RWPE2 (cell line): ENCODE measurements around the gene UMODL1.

Source experiments
- ATAC-seq: fragments of 200-7000 bp; cut with Tn5 transposase; 3 replicates; pipeline ENCODE4 v1.9.1; 2021; ENCODE audit warnings: low read depth
- DNase-seq: peaks from one replicate; pipeline ENCODE4 v3.0.0-alpha.2; 2020; ENCODE audit warnings: low spot score
- H3K27ac ChIP-seq: fragments of 450-650 bp; 2 replicates; pipeline ENCODE4 v1.5.1; 2017; ENCODE audit warnings: mild to moderate bottlenecking; ENCODE audit not compliant: poor library complexity, severe bottlenecking
- H3K27me3 ChIP-seq: fragments of 250-450 bp; sonication (Bioruptor Pico); 2 replicates; pipeline ENCODE4 v1.5.1; 2021; ENCODE audit warnings: mild to moderate bottlenecking, moderate library complexity; ENCODE audit not compliant: insufficient read depth, poor library complexity, severe bottlenecking
- H3K36me3 ChIP-seq: fragments of 250-450 bp; sonication (Bioruptor Pico); 2 replicates; pipeline ENCODE4 v1.5.1; 2020; ENCODE audit warnings: low read depth, mild to moderate bottlenecking, moderate library complexity
- H3K4me1 ChIP-seq: fragments of 250-450 bp; sonication (Bioruptor Pico); 2 replicates; pipeline ENCODE4 v1.5.1; 2021; ENCODE audit warnings: mild to moderate bottlenecking, moderate library complexity; ENCODE audit not compliant: insufficient read depth, poor library complexity, severe bottlenecking
- H3K4me3 ChIP-seq: fragments of 250-450 bp; sonication (Bioruptor Pico); 2 replicates; pipeline ENCODE4 v1.5.1; 2021; ENCODE audit warnings: mild to moderate bottlenecking, moderate library complexity; ENCODE audit not compliant: severe bottlenecking
- H3K9me3 ChIP-seq: fragments of 250-450 bp; sonication (Bioruptor Pico); 2 replicates; pipeline ENCODE4 v1.5.1; 2021; ENCODE audit warnings: mild to moderate bottlenecking, moderate library complexity; ENCODE audit not compliant: severe bottlenecking
- CTCF ChIP-seq: fragments of 450-650 bp; IDR thresholded peaks from one replicate; pipeline ENCODE4 v1.5.1; 2017; ENCODE audit warnings: mild to moderate bottlenecking, moderate library complexity; ENCODE audit not compliant: poor library complexity, severe bottlenecking

UMODL1 gene

DNA sequence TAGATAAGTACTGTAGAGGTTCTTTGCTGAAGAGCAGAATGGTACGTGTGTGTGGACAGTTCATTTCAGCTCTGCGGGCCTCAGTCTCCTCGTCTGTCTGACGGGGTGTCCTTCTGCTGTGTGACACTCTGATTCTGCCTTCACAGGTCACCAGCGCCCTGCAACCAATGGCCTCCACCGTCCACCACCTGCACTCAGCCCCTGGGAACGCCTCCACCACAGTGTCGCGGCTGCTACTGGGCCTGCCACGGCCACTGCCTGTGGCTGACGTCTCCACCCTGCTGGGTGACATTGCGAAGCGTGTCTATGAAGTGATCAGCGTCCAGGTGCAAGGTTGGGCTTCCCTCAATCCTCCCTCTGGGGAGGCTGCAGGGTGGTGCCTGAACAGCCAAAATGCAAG is 17.0 kb downstream of the UMODL1 start:
- H3K27me3 ChIP-seq = no peaks in the 10 kb centered on the region
- no peak for ATAC-seq
- no peak overlapping the region for H3K27ac ChIP-seq
- DNase-seq = peak; percentile 38
- no peak overlapping the region for H3K4me3 ChIP-seq
- H3K4me1 ChIP-seq = no peaks in the 10 kb centered on the region
- H3K36me3 ChIP-seq = no peaks in the 10 kb centered on the region
- H3K9me3 ChIP-seq = no peaks in the 10 kb centered on the region
- no peak for TF ChIP-seq CTCF

DNA sequence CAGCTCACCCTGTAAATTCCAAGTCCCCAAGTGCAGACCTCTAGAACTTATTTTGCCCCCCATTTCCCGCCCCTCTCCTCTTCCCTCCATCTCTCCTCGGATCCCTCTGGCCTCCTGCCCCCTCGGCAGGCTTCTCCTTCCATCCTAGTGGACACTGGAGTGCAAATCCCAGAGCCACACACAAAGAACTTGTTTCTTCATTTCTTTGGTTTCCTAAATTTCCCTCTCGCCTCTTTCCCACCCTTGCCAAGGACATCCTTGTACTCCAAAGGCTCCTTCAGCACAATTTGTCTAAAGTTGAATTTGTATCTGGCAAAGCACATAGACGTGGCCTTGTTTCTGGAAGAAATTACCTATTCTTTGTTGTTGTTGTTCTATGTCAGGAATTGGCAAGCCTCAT is 17.5 kb downstream of the UMODL1 start:
- TF ChIP-seq CTCF = no peak

DNA sequence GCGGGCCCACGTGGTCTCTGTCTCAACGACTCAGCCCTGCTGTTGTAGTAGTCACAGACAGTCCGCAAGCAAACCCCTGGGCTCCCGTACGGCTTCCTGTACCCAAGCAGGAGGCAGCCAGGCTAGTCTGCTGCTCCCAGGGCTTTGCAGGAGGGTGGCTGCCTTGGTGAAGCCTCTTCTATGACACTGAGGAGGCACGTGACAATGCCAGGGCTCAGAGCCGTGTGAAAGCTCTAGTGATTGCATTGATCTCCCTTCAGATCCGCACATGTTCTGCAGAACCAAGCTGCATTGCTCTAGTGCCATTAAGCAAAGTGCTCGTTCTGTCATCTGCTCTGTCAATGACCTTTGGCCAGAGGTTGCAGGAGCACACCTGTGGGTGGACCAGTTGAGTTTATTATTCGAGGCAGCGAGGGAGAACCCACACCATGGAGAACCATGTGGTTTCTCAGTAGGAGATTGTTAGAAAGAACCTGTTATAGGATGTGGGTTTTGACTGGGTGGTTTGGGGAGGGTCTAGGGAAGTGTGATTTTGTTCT is 18.0 kb downstream of the UMODL1 start:
- Histone ChIP-seq H3K4me1 (peaks cover 6% of the 10 kb centered on the region), H3K9me3 (no peaks in the 10 kb centered on the region), H3K27ac (no peak overlapping the region), H3K4me3 (no peak overlapping the region), H3K36me3 (no peaks in the 10 kb centered on the region), H3K27me3 (no peaks in the 10 kb centered on the region)
- ATAC-seq (no peak), DNase-seq (no peak)
- no peak for TF ChIP-seq CTCF

More for the DNA sequence above, 17.5 kb downstream of the UMODL1 start:
- Histone ChIP-seq H3K4me1 (peaks cover 2% of the 10 kb centered on the region), H3K4me3 (no peak overlapping the region), H3K9me3 (no peaks in the 10 kb centered on the region), H3K36me3 (no peaks in the 10 kb centered on the region), H3K27me3 (no peaks in the 10 kb centered on the region), H3K27ac (no peak overlapping the region)
- ATAC-seq (no peak), DNase-seq (no peak)

DNA sequence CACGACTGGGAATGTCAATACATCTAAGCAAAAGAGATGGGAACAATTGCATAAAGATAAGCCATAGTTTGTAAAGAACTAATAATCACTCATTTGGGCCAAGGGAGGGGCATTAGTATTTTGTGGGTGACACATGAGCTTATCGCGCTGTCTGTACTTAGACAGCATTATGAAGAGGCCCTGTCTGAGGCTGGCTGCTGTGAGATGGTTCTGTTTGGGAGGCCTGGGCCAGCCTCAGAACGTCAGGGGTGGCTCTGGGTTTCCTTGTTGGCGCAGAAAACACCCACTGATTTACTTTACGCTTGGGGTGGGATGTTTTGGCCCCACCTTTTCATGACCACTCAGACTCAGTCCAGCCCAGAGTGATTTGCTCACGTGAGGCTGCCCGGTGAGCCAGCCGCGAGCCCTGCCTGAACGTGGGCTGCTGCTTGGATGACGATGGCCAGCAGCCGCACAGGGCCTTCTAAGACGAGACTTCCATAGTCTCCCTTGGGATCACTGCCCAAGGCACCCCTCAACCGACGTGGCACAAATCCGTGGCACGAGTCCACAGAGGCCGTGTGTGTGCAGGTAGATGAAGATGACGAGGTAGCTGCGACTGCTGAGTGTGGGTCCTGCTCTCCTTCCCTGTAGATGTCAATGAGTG is 18.7 kb downstream of the UMODL1 start:
- H3K4me1 ChIP-seq = peaks cover 6% of the 10 kb centered on the region
- no peak for ATAC-seq
- H3K4me3 ChIP-seq = no peak overlapping the region
- no peak for DNase-seq
- no peaks in the 10 kb centered on the region for H3K36me3 ChIP-seq
- no peaks in the 10 kb centered on the region for H3K9me3 ChIP-seq
- H3K27ac ChIP-seq = no peak overlapping the region
- no peak for TF ChIP-seq CTCF
- no peaks in the 10 kb centered on the region for H3K27me3 ChIP-seq

- no peak overlapping the region for H3K4me3 ChIP-seq
- no peak for DNase-seq
These were observed 20.9 kb downstream of the UMODL1 start for GRCh38 chr21:42091899-42092508.

More at GRCh38 chr21:42091899-42092508, 20.9 kb downstream of the UMODL1 start:
- ATAC-seq = no peak
- peaks cover 7% of the 10 kb centered on the region for H3K4me1 ChIP-seq
- H3K9me3 ChIP-seq = no peaks in the 10 kb centered on the region
- no peak for TF ChIP-seq CTCF
- no peak overlapping the region for H3K27ac ChIP-seq
- no peaks in the 10 kb centered on the region for H3K27me3 ChIP-seq
- H3K36me3 ChIP-seq = no peaks in the 10 kb centered on the region
